ENCODE data around the gene KCND3. TPM values are rescaled to one million over a fixed set of nuclear protein-coding genes. Genes with fewer than 3 reads are reported as not detected.

KCND3 gene
- polyA plus RNA-seq, 3 donors: not detected

GRCh38 chr1:112002514-112002913 lies 13.0 kb upstream of the KCND3 start:
- no peak overlapping the region for H3K4me3 ChIP-seq (replicated peaks in 1 of 3; ENCODE audit: low read depth in 2 of 3, low read length in 3 of 3)
- H3K27me3 ChIP-seq (ENCODE audit: control insufficient read depth in 2 of 2, insufficient read depth in 2 of 2, low read length in 2 of 2): peaks cover 0 to 1% of the 10 kb centered on the region in 2 donors
- no peaks in the 10 kb centered on the region for H3K79me2 ChIP-seq (ENCODE audit: insufficient read depth, low read length)
- no peaks in the 10 kb centered on the region for H4K20me1 ChIP-seq (ENCODE audit: insufficient read depth, low read length)
- no peaks in the 10 kb centered on the region for H3K4me1 ChIP-seq (ENCODE audit: control insufficient read depth in 1 of 2, insufficient read depth in 2 of 2, low read length in 2 of 2)
- intact Hi-C loops (cut with micrococcal nuclease): no loop called here
- H3K36me3 ChIP-seq (replicated peaks in 1 of 2; ENCODE audit: control insufficient read depth in 1 of 2, insufficient read depth in 2 of 2, low read length in 2 of 2): no peaks in the 10 kb centered on the region
- no peak overlapping the region for H3K4me2 ChIP-seq (replicated peaks; ENCODE audit: extremely low read depth, low read length, poor library complexity, severe bottlenecking)
- no peaks in the 10 kb centered on the region for H3K9me3 ChIP-seq (replicated peaks in 1 of 2; ENCODE audit: control insufficient read depth in 1 of 2, insufficient read depth in 1 of 2, low read length in 2 of 2)
- no peaks in the 10 kb centered on the region for H3K9me3 Mint-ChIP-seq
- WGBS (ENCODE audit: insufficient coverage): 73% methylated on average over 4 of the region's 4 CpGs
- H3K9ac ChIP-seq (ENCODE audit: insufficient read depth, low read length, poor library complexity, severe bottlenecking): no peak overlapping the region
- H3K27ac ChIP-seq (ENCODE audit: low read depth in 1 of 2, low read length in 2 of 2): no peak overlapping the region
- no peak for DNase-seq
- no peak for TF ChIP-seq CTCF (IDR thresholded peaks at IDR 0.05)
- peaks cover 2% of the 10 kb centered on the region for H3K4me1 Mint-ChIP-seq
- H3K27me3 Mint-ChIP-seq (ENCODE audit: low read depth in 3 of 3): peaks cover 3 to 13% (median 9%) of the 10 kb centered on the region in 3 donors
- H3K27ac Mint-ChIP-seq: no peak overlapping the region
- H3K36me3 Mint-ChIP-seq: no peaks in the 10 kb centered on the region
- no peak overlapping the region for H2AFZ ChIP-seq (ENCODE audit: insufficient read depth, low read depth, low read length, poor library complexity, severe bottlenecking)
- H3K4me3 Mint-ChIP-seq: no peak overlapping the region

GRCh38 chr1:112001436-112001835 lies 12.0 kb upstream of the KCND3 start:
- Histone ChIP-seq H3K79me2 (ENCODE audit: insufficient read depth, low read length) (no peaks in the 10 kb centered on the region), H3K9me3 (replicated peaks in 1 of 2; ENCODE audit: control insufficient read depth in 1 of 2, insufficient read depth in 1 of 2, low read length in 2 of 2) (no peaks in the 10 kb centered on the region), H3K4me1 (ENCODE audit: control insufficient read depth in 1 of 2, insufficient read depth in 2 of 2, low read length in 2 of 2) (no peaks in the 10 kb centered on the region), H3K27me3 (ENCODE audit: control insufficient read depth in 2 of 2, insufficient read depth in 2 of 2, low read length in 2 of 2) (peaks cover 0 to 3% of the 10 kb centered on the region in 2 donors), H4K20me1 (ENCODE audit: insufficient read depth, low read length) (no peaks in the 10 kb centered on the region), H3K9ac (ENCODE audit: insufficient read depth, low read length, poor library complexity, severe bottlenecking) (no peak overlapping the region), H3K4me3 (replicated peaks in 1 of 3; ENCODE audit: low read depth in 2 of 3, low read length in 3 of 3) (no peak overlapping the region), H3K4me2 (replicated peaks; ENCODE audit: extremely low read depth, low read length, poor library complexity, severe bottlenecking) (no peak overlapping the region), H3K27ac (ENCODE audit: low read depth in 1 of 2, low read length in 2 of 2) (no peak overlapping the region), H3K36me3 (replicated peaks in 1 of 2; ENCODE audit: control insufficient read depth in 1 of 2, insufficient read depth in 2 of 2, low read length in 2 of 2) (no peaks in the 10 kb centered on the region), H2AFZ (ENCODE audit: insufficient read depth, low read depth, low read length, poor library complexity, severe bottlenecking) (no peak overlapping the region)
- WGBS (ENCODE audit: insufficient coverage): 100% methylated on average over 2 of the region's 2 CpGs
- no peak for DNase-seq
- H3K27ac Mint-ChIP-seq: no peak overlapping the region
- no peaks in the 10 kb centered on the region for H3K36me3 Mint-ChIP-seq
- peaks cover 3 to 15% (median 8%) of the 10 kb centered on the region in 3 donors for H3K27me3 Mint-ChIP-seq (ENCODE audit: low read depth in 3 of 3)
- intact Hi-C loops (cut with micrococcal nuclease): no loop called here
- no peak overlapping the region for H3K4me3 Mint-ChIP-seq
- H3K9me3 Mint-ChIP-seq: no peaks in the 10 kb centered on the region
- no peak for TF ChIP-seq CTCF (IDR thresholded peaks at IDR 0.05)
- peaks cover 2% of the 10 kb centered on the region for H3K4me1 Mint-ChIP-seq

All from CD14-positive monocyte (primary cell).